Naive thymus-derived CD4-positive, alpha-beta T cell (primary cell): ENCODE data around the gene BLID. TPM values are rescaled to one million over a fixed set of nuclear protein-coding genes. Genes with fewer than 3 reads are reported as not detected.

Experiments
- ATAC-seq: fragments of 150-1000 bp; cut with Tn5 transposase; 2 replicates; pipeline ENCODE4 v1.10.0; 2021; ENCODE audit warnings: mild to moderate bottlenecking, moderate library complexity
- CTCF ChIA-PET: fragments of 350-600 bp; sonication (Branson Sonifier 250); formaldehyde crosslinking; loops from one replicate; lab custom pipeline; 2021; ENCODE audit warnings: antibody characterized with exemption; lab: Charles Lee
- POLR2A ChIA-PET: fragments of 350-600 bp; sonication (Branson Sonifier 250); formaldehyde crosslinking; loops from one replicate; lab custom pipeline; 2021; ENCODE audit warnings: antibody characterized with exemption, inconsistent platforms; lab: Charles Lee
- DNase-seq, 9 donors: peaks; one replicate each; pipeline versions ENCODE4 v3.0.0 to v3.0.0-alpha.2; 2020 to 2022; ENCODE audit warnings: mixed read lengths in 1 of 9
- H3K27ac ChIP-seq: one replicate; pipeline ENCODE4 v1.7.0; 2013; ENCODE audit warnings: mild to moderate bottlenecking, low read depth, low read length, moderate library complexity
- H3K27me3 ChIP-seq, 2 donors: one replicate each; pipeline ENCODE4 v1.7.0; 2013; ENCODE audit warnings: low read length in 2 of 2, mild to moderate bottlenecking in 2 of 2, moderate library complexity in 2 of 2; ENCODE audit not compliant: control insufficient read depth in 2 of 2, insufficient read depth in 2 of 2
- H3K36me3 ChIP-seq, 3 experiments: 1 replicate in 2 of 3; 2 replicates in 1 of 3; pipeline ENCODE4 v1.7.0; 2013; ENCODE audit warnings: low read length in 3 of 3, mild to moderate bottlenecking in 3 of 3, moderate library complexity in 1 of 3; ENCODE audit not compliant: insufficient read depth in 3 of 3, control insufficient read depth in 2 of 3
- H3K4me1 ChIP-seq, 2 donors: one replicate each; pipeline ENCODE4 v1.7.0; 2013; ENCODE audit warnings: low read length in 2 of 2, mild to moderate bottlenecking in 2 of 2, moderate library complexity in 1 of 2; ENCODE audit not compliant: control insufficient read depth in 2 of 2, insufficient read depth in 2 of 2
- H3K4me3 ChIP-seq: 2 replicates; pipeline ENCODE4 v1.7.0; 2013; ENCODE audit warnings: mild to moderate bottlenecking, low read length
- H3K9me3 ChIP-seq, 3 experiments: 1 replicate in 2 of 3; 2 replicates in 1 of 3; pipeline ENCODE4 v1.7.0; 2013; ENCODE audit warnings: low read length in 3 of 3; ENCODE audit not compliant: control insufficient read depth in 2 of 3
- H3K27ac Mint-ChIP-seq, 9 donors: one replicate each; pipeline ENCODE4 v1.8.0; 2020 to 2022; ENCODE audit warnings: mixed read lengths in 9 of 9, mild to moderate bottlenecking in 8 of 9, moderate library complexity in 5 of 9, inconsistent platforms in 2 of 9
- H3K27me3 Mint-ChIP-seq, 5 donors: one replicate each; pipeline ENCODE4 v1.8.0; 2021 to 2022; ENCODE audit warnings: mixed read lengths in 5 of 5, mild to moderate bottlenecking in 1 of 5
- H3K36me3 Mint-ChIP-seq, 5 donors: one replicate each; pipeline ENCODE4 v1.8.0; 2020 to 2022; ENCODE audit warnings: mixed read lengths in 5 of 5, mild to moderate bottlenecking in 3 of 5, inconsistent platforms in 1 of 5
- H3K4me1 Mint-ChIP-seq, 7 donors: one replicate each; pipeline ENCODE4 v1.8.0; 2020 to 2022; ENCODE audit warnings: mixed read lengths in 7 of 7, mild to moderate bottlenecking in 3 of 7, inconsistent platforms in 1 of 7
- H3K4me3 Mint-ChIP-seq, 10 donors: one replicate each; pipeline ENCODE4 v1.8.0; 2020 to 2022; ENCODE audit warnings: mild to moderate bottlenecking in 10 of 10, mixed read lengths in 10 of 10, moderate library complexity in 6 of 10, inconsistent platforms in 2 of 10
- H3K9me3 Mint-ChIP-seq, 11 donors: one replicate each; pipeline ENCODE4 v1.8.0; 2020 to 2022; ENCODE audit warnings: mixed read lengths in 11 of 11, mild to moderate bottlenecking in 4 of 11, inconsistent platforms in 1 of 11, moderate library complexity in 1 of 11
- intact Hi-C, 2 donors: fragments of 100-400 bp; cut with micrococcal nuclease; formaldehyde crosslinking; loops; one replicate each; pipeline ENCODE4 v1.15.1; 2023
- polyA plus RNA-seq, 2 donors: library from polyadenylated mRNA; unstranded; fragments of 300-500 nt; fragmentation: Illumina TruSeq; gene quantifications; one replicate each; pipeline ENCODE4 v1.2.3, GENCODE V29; 2021
- total RNA-seq, 6 experiments: library from RNA in 5 of 6; stranded (reverse) in 5 of 6; gene quantifications; 1 replicate in 5 of 6; 2 replicates in 1 of 6; pipeline ENCODE4 v1.2.3 and lab custom pipeline; 2021 to 2026

Gene BLID
- total and polyA plus RNA-seq, 7 experiments from 2014 or later, result not detected

- Histone ChIP-seq H3K9me3 (no peaks in the 10 kb centered on the region), H3K27me3 (peaks cover 0 to 11% of the 10 kb centered on the region in 2 donors), H3K27ac (no peak overlapping the region), H3K4me1 (no peaks in the 10 kb centered on the region), H3K4me3 (no peak overlapping the region), H3K36me3 (no peaks in the 10 kb centered on the region)
- intact Hi-C loops, result no loop called here
- ChIA-PET CTCF (no interaction called here), POLR2A (no interaction called here)
- Mint-ChIP-seq H3K9me3 (peaks cover 0 to 5% (median 0%) of the 10 kb centered on the region in 11 donors), H3K4me1 (peaks cover 0 to 18% (median 7%) of the 10 kb centered on the region in 7 donors), H3K27ac (no peak overlapping the region), H3K4me3 (peak overlapping the region in 1 of 10 donors; percentile 47), H3K36me3 (no peaks in the 10 kb centered on the region), H3K27me3 (peaks cover 37 to 50% (median 42%) of the 10 kb centered on the region in 5 donors)
- DNase-seq, result no peak
- ATAC-seq, result no peak
These were observed 14.3 kb downstream of the BLID start for GRCh38 chr11:122101625-122102291.

DNA sequence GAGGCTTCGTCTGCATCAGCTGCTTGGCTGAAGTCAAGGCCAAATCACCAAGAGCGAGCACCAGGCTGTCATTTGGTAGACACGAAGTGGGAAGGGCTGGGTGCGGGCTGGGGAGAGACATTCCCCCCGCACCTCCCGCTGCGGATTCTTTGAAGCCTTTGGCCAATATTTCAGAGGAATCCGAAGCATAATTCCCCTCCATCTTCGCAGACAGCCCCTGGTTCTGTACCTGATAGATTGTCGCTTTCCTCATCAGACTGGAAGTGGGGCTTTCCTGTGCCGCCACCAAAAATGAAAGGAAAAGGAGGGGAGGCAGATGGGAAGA lies 15.3 kb downstream of the BLID start:
- peaks cover 0 to 11% of the 10 kb centered on the region in 2 donors for H3K27me3 ChIP-seq
- H3K27me3 Mint-ChIP-seq, result peaks cover 37 to 52% (median 48%) of the 10 kb centered on the region in 5 donors
- ChIA-PET CTCF (no interaction called here), POLR2A (no interaction called here)
- H3K4me1 Mint-ChIP-seq, result peaks cover 0 to 18% (median 7%) of the 10 kb centered on the region in 7 donors
- no peak for ATAC-seq
- H3K36me3 Mint-ChIP-seq, result no peaks in the 10 kb centered on the region
- H3K4me1 ChIP-seq, result no peaks in the 10 kb centered on the region
- H3K9me3 ChIP-seq, result no peaks in the 10 kb centered on the region
- DNase-seq, result no peak
- peak overlapping the region in 8 of 10 donors; percentile 10 to 60 (median 42) for H3K4me3 Mint-ChIP-seq
- no peak overlapping the region for H3K4me3 ChIP-seq
- H3K27ac Mint-ChIP-seq, result no peak overlapping the region
- no peak overlapping the region for H3K27ac ChIP-seq
- intact Hi-C loops, result no loop called here
- H3K36me3 ChIP-seq, result no peaks in the 10 kb centered on the region
- peaks cover 0 to 7% (median 0%) of the 10 kb centered on the region in 11 donors for H3K9me3 Mint-ChIP-seq

GRCh38 chr11:122100037-122100755 lies 15.8 kb downstream of the BLID start:
- Mint-ChIP-seq H3K36me3 (no peaks in the 10 kb centered on the region), H3K4me3 (peak overlapping the region in 8 of 10 donors; percentile 14 to 64 (median 49)), H3K27ac (peak overlapping the region in 1 of 9 donors; percentile 42), H3K27me3 (peaks cover 37 to 54% (median 50%) of the 10 kb centered on the region in 5 donors), H3K9me3 (peaks cover 0 to 7% (median 0%) of the 10 kb centered on the region in 11 donors), H3K4me1 (peaks cover 0 to 18% (median 7%) of the 10 kb centered on the region in 7 donors)
- Histone ChIP-seq H3K27me3 (peaks cover 0 to 11% of the 10 kb centered on the region in 2 donors), H3K4me3 (no peak overlapping the region), H3K36me3 (no peaks in the 10 kb centered on the region), H3K9me3 (no peaks in the 10 kb centered on the region), H3K4me1 (no peaks in the 10 kb centered on the region), H3K27ac (no peak overlapping the region)
- intact Hi-C loops, result no loop called here
- ATAC-seq (no peak), DNase-seq (no peak)
- CTCF ChIA-PET, result no interaction called here
- POLR2A ChIA-PET, result no interaction called here

DNA sequence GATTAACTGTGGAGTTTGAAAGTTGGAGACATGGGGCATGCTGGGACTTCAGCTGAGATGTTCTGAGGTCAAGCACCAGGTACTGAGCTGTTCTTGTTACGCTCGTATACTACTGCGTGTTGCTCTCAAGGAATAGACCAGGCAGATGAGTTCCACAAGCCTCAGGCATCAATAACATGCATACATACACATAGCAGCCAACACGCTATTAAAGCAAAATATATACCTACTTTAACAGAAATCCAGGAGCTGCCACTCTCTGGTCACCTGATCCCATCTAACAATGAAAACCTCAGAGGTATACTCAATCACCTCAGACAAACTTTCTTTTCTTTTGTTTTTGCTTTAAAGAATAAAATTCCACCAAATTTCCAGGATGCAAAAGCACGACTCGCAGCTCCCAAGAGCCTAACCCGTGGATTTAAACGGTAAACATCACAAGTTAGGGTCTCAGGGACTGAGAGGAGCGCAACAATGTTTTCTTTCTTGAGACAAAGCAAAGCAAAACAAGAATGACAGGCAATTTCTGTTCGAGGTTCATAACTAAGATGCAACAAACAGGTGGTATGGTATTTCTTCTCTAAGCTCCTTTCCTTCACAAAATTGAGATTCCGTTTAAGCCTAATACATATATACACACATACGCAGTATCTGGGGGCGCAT lies 16.5 kb downstream of the BLID start:
- Histone ChIP-seq H3K36me3 (no peaks in the 10 kb centered on the region), H3K27ac (no peak overlapping the region), H3K9me3 (no peaks in the 10 kb centered on the region), H3K27me3 (peaks cover 0 to 11% of the 10 kb centered on the region in 2 donors), H3K4me3 (no peak overlapping the region), H3K4me1 (no peaks in the 10 kb centered on the region)
- ChIA-PET CTCF (no interaction called here), POLR2A (no interaction called here)
- intact Hi-C loops, result no loop called here
- Mint-ChIP-seq H3K4me1 (peaks cover 0 to 18% (median 7%) of the 10 kb centered on the region in 7 donors), H3K27ac (no peak overlapping the region), H3K36me3 (no peaks in the 10 kb centered on the region), H3K27me3 (peaks cover 37 to 55% (median 51%) of the 10 kb centered on the region in 5 donors), H3K4me3 (peak overlapping the region in 4 of 10 donors; percentile 3 to 64 (median 36)), H3K9me3 (peaks cover 0 to 7% (median 0%) of the 10 kb centered on the region in 11 donors)
- no peak for ATAC-seq
- DNase-seq, result no peak

DNA sequence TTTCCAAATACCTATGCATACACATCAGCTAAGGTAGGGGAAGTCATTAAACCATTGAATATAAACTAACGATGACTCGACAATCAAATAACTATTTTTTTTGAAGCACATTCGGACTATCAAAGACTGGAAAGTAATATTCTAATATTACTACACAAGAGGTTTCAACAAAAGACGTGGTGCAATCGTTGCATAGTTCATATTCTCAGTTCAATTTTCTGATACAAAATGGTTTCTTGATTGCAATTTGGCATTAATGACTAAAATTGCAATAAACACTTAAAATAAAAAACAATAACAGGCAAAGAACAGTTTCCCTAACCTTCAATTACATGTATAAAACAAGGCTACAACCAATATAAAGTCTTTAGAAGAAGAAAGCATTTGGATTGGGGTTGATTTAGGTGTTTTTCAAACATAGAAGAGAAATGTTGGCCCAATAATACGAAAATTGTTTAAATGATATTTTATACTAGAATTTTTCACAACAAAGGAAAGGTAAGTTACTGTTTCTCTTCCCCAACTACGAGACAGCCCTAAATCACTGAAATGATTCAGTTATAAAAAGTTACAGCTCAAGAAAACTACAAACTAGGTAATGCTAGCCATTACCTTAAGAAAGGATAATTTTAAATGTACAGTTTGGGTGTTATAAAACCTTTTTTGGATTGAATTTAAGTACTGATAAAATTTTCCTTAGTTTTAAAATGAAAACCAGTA lies 17.6 kb downstream of the BLID start:
- peaks cover 0 to 11% of the 10 kb centered on the region in 2 donors for H3K27me3 ChIP-seq
- no peak for ATAC-seq
- peaks cover 39 to 55% (median 45%) of the 10 kb centered on the region in 5 donors for H3K27me3 Mint-ChIP-seq
- no peaks in the 10 kb centered on the region for H3K36me3 ChIP-seq
- intact Hi-C loops, result no loop called here
- H3K4me3 Mint-ChIP-seq, result no peak overlapping the region
- peaks cover 0 to 18% (median 7%) of the 10 kb centered on the region in 7 donors for H3K4me1 Mint-ChIP-seq
- no peak for DNase-seq
- H3K27ac ChIP-seq, result no peak overlapping the region
- H3K9me3 ChIP-seq, result no peaks in the 10 kb centered on the region
- no peaks in the 10 kb centered on the region for H3K36me3 Mint-ChIP-seq
- H3K27ac Mint-ChIP-seq, result no peak overlapping the region
- no peak overlapping the region for H3K4me3 ChIP-seq
- ChIA-PET CTCF (no interaction called here), POLR2A (no interaction called here)
- peaks cover 0 to 7% (median 0%) of the 10 kb centered on the region in 11 donors for H3K9me3 Mint-ChIP-seq
- no peaks in the 10 kb centered on the region for H3K4me1 ChIP-seq

DNA sequence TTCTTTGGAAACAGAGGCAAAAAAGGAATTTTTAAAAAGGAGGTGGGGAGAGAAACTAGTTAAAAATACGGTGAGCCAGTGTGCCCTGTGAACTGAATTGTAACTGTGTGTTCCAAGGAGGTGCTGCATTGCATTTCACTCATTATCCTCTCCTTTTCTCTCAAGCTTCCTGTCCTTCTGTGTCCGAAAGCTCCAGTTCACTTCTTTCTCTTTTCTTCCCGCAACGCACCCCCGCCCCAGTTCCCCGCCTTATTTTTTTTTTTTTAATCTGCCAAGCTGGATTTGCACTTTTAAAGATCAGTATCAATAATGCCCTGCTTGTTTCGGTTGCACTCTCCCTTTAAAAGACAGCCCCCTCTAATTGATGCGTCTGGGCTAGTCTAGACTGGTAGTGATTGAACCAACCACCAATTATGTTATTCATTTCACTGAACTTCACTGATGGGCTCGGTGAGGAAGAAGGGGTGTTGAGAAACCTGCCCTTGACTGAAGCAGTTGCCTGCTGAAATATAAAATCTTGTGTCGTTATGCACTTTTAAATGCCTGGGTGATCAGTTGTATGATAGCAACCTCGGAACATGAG lies 18.5 kb downstream of the BLID start:
- Histone ChIP-seq H3K9me3 (no peaks in the 10 kb centered on the region), H3K27me3 (peaks cover 0 to 11% of the 10 kb centered on the region in 2 donors), H3K4me1 (no peaks in the 10 kb centered on the region), H3K36me3 (no peaks in the 10 kb centered on the region), H3K27ac (no peak overlapping the region), H3K4me3 (no peak overlapping the region)
- no peaks in the 10 kb centered on the region for H3K36me3 Mint-ChIP-seq
- no peak for DNase-seq
- no peak overlapping the region for H3K4me3 Mint-ChIP-seq
- H3K27me3 Mint-ChIP-seq, result peaks cover 39 to 56% (median 45%) of the 10 kb centered on the region in 5 donors
- H3K27ac Mint-ChIP-seq, result no peak overlapping the region
- CTCF ChIA-PET, result no interaction called here
- peaks cover 0 to 18% (median 7%) of the 10 kb centered on the region in 7 donors for H3K4me1 Mint-ChIP-seq
- no peak for ATAC-seq
- peaks cover 0 to 7% (median 0%) of the 10 kb centered on the region in 11 donors for H3K9me3 Mint-ChIP-seq
- intact Hi-C loops, result no loop called here
- POLR2A ChIA-PET, result no interaction called here
